Astrocyte of the cerebellum (primary cell): ENCODE data around the gene KIF23.

ENCODE experiments used
- DNase-seq: peaks from one replicate; pipeline ENCODE4 v3.0.0-alpha.2; 2011; ENCODE audit warnings: low read depth
- H3K4me3 ChIP-seq: 2 replicates; pipeline ENCODE4 v1.5.1; 2011; ENCODE audit warnings: mild to moderate bottlenecking, low read depth, low read length, moderate library complexity
- in situ Hi-C: cut with HindIII; loops from 2 replicates; pipeline ENCODE4 v1.10.0; 2017; ENCODE audit warnings: low sequenced_read_pairs
- TF ChIP-seq, protein P1 (sequence below): IDR thresholded peaks from 2 replicates; pipeline ENCODE4 v1.5.1; 2012; ENCODE audit warnings: low read length, low read depth, moderate library complexity, mild to moderate bottlenecking; ENCODE audit errors: missing control alignments

Gene KIF23

DNA sequence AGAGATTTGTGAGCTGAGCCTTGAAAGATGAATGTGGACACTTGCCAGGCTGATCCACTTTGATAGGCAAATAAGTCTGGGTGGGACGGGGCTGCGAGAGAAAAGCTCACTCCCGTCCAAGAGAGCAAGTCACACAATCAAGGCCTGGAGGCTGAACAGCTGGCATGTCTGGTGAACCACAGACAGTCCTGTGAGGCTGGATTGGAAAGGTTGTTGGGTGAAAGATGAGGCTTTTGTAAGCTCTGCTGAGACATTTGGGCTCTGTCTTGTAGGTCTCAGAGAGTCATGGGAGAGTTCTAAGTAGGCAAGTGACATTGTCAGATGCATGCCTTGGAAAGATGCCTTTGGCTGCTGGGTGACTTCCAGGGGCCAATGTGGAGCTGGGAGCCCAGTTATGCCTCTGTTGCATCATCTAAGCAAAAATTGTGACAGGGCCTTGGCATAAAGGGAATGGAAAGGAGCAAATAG is 76.9 kb downstream of the KIF23 start:
- DNase-seq: no peak
- in situ Hi-C loops: no loop called here

DNA sequence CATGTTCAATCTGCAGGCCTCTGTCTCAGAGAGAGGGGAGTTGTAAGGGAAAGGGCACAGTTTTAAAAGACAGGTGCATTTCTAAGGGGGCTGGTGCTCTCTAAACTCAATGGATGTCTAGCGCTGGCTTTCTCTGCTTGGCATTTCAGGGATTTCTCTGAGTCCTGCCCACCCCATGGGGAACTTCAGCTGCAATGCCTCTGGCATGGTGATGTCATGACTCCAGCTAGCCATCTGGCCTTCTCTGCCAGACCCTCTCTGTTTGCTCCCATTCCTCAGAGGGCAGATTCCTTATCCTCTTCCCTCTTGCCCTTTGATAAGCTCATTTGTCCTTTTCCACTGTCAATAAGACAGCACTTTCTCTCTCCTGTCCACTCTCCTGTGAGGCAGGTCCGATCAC is 79.3 kb downstream of the KIF23 start:
- in situ Hi-C loops: no loop called here
- H3K4me3 ChIP-seq: no peak overlapping the region
- TF ChIP-seq, protein P1, sequence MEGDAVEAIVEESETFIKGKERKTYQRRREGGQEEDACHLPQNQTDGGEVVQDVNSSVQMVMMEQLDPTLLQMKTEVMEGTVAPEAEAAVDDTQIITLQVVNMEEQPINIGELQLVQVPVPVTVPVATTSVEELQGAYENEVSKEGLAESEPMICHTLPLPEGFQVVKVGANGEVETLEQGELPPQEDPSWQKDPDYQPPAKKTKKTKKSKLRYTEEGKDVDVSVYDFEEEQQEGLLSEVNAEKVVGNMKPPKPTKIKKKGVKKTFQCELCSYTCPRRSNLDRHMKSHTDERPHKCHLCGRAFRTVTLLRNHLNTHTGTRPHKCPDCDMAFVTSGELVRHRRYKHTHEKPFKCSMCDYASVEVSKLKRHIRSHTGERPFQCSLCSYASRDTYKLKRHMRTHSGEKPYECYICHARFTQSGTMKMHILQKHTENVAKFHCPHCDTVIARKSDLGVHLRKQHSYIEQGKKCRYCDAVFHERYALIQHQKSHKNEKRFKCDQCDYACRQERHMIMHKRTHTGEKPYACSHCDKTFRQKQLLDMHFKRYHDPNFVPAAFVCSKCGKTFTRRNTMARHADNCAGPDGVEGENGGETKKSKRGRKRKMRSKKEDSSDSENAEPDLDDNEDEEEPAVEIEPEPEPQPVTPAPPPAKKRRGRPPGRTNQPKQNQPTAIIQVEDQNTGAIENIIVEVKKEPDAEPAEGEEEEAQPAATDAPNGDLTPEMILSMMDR: no peak
- no peak for DNase-seq

More for the DNA sequence above, 76.9 kb downstream of the KIF23 start:
- TF ChIP-seq, protein P1: no peak
- no peak overlapping the region for H3K4me3 ChIP-seq

GRCh38 chr15:69496001-69496400 is 81.9 kb downstream of the KIF23 start:
- TF ChIP-seq, protein P1: no peak
- DNase-seq: no peak
- in situ Hi-C loops: no loop called here
- no peak overlapping the region for H3K4me3 ChIP-seq

DNA sequence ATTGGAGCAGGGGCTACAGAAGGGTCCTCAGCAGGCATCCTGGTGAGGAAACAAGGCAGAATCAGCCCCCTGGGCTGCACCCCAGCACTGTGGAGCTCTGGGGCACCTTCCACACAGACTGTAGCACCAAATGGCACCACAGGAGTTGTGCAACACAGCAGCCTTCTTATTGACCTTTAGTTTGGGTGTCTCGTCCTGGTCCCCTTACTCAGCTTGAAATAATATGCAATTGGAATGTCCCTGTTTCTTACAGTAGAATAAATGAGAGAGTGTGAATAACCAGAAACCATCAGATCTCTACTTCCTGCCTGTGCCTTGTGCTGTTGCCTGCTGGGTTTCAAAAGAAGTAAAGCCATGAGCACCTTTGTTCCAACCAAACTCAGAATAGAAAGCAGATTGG is 82.9 kb downstream of the KIF23 start:
- in situ Hi-C loops: no loop called here
- DNase-seq: no peak
- no peak overlapping the region for H3K4me3 ChIP-seq
- TF ChIP-seq, protein P1: no peak

DNA sequence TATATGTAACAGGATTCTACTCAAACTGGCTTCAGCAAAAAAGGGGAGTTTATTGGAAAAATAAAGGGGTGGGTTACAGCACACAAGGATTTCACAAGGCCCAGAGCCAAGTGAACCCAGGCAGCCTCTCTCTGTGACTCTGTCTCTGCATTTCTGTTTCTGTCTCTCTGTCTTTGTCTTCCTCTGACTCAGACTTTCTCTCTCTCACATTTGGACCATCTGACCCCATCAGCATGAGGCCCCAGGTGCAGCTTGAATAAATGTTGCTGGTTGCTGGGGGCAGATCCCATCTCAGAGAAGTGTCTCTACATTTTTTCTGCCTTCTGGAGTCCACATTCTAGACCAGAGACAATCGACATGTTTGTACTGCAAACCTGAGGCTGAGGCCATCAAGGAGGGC is 83.5 kb downstream of the KIF23 start:
- in situ Hi-C loops: no loop called here
- TF ChIP-seq, protein P1: no peak
- no peak for DNase-seq
- H3K4me3 ChIP-seq: no peak overlapping the region
